CD1c-positive myeloid dendritic cell (primary cell): ENCODE data around the gene SQSTM1.

Experiments used
- DNase-seq: peaks from one replicate; pipeline ENCODE4 v3.0.0-alpha.2; 2016; ENCODE audit errors: extremely low spot score

SQSTM1 gene

DNA sequence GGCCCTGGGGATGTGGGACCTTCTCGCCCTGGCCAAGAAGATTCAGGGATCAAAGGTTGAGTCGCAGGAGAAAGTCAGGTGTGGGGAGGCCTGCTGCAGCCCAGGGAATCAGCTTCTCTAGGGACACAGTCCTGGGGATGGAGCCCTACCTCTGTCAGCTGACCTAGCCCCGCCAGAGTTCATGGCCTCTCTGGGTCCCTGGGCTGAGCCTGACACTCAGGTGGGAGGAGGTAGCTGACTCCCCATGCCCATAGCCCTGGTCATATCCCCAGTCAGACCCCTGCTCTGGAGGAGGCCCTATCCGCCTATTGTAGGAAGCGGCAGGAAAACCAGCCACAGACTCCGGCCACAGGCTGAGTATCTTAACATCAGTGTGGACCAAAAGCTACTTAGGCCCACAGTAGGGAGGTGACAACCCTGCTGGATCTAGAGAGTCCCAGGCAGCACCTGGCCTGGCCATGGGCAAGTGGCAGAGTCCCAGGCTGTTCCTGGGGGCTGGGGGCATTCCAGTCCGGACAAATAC is 52.9 kb downstream of the SQSTM1 start:
- DNase-seq = no peak

DNA sequence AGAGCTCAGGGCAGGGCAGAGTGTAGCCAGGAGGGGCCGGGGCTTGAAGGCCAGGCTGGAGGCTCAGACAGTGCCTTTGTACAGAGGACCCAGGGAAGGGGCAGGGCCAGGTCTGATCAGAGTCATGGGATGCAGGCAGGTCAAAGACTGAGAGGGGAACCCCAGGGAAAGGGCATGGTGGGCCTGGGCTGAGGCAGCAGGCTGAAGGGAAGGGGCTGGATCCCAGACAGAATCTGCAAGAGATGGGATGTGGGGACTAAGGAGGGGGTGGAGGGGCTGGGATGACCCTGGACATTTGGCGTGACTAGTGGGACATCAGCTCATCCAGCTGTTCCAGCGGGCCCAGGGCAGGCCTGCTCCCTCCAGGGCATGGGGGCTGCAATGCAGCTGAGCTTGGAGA is 53.4 kb downstream of the SQSTM1 start:
- no peak for DNase-seq

DNA sequence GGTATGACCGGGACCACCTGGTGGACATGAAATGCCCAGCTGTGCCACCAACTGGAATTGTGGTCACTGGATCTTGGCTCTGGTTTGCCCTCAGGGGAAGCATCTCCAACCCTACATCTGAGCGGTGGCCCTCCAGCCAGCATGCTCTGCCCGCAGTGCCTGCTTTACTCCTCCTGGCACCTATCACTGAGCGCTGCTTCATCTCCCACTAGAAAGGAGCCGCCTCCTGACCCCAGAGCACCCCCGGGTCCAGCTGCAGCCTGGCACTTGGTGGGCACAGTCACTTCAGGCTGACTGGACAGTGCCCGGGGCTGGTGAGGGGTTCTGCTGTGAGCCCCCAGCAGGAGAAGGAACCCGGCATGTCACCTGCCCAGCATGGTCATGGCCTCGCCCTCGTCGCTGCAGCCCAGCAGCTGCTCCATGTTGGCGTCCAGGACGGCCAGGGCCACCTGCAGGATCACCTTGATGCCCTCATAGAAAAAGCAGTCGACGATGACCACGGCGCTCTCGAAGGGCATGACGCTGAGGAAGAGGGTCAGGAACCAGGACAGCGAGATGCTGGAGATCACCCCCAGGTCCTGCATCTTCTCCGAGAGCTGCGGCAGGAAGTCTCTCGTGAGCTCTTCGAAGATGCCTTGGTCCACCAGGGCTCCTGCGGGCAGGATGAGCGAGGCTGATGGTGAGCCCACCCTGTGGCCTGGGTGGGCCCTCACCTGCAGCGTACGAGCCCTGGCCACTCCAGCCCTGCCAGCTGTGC is 54.0 kb downstream of the SQSTM1 start:
- DNase-seq = no peak

DNA sequence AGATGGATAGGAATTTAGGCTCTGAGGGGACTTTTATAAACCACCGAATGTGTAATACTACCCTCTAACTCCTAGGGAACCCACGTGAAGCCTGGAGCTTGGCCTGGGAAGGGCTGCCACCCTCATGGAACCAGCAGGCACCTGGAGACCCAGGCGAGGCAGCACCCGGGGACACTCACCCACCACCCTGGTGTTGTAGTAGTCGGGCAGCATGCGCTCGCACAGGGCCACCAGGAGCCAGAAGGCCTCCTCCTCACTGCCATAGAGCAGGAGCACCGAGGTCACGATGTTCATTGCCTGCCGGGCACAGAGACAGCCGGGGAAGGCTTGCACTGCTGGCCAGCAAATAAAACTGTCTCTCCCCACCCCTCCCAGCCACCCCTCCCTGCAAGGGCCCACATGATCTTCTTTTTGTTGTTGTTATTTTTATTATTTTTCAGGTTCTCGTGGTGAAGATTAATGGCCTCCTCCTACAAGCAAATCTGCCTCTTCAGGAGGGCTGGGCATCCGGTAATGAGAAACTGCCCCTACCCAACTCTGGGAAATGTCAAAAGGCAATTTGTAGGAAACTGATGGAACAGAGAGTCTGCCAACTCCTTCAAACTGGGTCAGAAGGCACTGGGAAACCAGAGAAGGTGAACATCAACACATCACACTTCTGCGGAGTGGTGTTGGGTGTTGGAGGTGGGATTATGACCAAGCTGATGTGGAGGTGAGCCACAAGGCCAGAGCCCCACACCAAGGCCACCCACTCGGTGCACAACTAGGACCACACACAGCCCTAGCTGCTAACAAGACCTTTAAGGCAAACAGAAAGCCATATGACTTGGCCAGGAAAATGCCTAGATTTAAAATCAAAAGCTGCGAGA is 55.3 kb downstream of the SQSTM1 start:
- no peak for DNase-seq

DNA sequence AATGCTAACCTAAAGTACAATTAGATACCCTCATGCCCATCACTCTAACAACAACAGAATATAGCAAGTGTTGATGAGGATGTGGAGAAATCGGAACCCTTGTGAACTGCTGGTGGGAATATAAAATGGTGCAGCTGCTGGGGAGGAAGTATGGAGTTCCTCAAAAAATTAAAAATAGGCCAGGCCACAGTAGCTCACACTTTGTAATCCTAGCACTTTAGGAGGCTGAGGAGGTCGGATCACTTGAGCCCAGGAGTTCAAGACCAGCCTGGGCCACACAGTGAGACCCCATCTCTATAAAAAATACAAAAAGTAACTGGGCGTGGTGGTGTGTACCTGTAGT is 55.9 kb downstream of the SQSTM1 start:
- DNase-seq = peak; percentile 7

DNA sequence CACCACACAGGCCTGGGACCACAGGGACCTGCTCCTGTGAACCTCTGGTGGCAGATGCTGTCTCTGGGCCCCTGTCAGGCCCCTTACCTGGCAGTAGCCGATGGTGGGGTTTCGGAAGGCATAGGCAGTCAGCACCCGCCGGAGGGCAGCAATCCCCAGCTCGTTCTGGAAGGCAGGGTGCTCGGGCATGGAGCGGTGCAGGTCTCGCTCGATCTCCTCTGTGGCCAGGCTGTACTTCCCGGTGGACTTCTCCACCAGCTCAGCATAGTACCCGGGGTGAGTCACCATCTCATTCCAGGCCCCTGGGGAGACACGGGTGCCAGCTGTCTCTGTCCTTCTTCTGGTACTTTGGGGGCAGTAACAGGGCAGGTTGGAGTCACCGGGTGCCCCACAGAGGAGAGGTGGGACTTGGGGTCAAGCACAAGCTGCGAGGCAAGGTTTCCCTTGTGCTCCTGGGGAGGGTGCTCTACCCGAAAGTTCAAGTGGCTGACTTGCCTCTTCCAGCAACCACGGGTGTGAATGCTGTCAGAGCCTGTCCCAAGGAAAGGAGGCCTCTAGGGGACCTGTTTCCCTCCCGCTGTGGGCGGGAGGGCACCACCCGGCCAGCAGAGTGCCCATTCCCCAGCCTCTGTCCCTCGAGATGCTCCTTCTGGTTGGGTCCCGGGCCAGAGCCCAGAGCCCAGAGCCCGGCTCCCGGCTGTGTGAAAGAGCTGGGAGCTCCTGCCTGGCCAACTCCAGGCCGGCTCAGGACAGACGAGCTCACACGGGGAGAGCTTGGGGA is 57.7 kb downstream of the SQSTM1 start:
- DNase-seq = no peak

DNA sequence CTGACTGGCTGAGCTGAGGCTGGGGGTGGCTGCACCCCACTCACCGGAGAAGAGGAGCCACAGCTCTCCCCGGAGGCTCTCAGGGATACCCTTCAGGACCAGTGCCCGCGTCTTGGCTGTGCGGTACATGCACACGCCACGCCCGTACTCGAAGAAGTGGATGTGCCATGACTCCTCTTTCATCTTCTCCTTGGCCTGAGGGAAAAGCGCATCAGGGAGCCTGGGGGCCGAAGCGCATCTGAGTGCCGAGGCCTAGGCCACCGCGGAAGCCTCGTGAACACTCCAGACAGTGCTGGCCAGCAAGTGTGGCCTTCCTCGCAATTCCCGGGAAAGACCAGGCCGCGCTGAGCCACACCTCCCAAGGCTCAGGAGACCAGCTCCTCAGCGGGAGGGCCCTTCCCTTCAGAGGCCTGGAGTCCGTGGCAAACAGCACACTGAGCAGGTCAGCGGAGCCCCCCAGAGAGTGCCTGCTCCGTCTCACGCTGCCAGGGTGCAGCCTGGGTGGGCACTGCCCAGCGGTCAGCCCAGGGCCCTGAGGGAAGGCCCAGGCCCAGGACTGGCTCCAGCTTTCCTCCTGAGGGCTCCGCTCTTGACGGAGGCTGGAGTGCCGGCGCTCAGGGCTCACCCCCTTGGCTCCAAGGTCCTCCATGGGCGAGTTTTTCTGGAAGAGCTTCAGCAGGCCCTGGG is 58.4 kb downstream of the SQSTM1 start:
- DNase-seq = no peak

DNA sequence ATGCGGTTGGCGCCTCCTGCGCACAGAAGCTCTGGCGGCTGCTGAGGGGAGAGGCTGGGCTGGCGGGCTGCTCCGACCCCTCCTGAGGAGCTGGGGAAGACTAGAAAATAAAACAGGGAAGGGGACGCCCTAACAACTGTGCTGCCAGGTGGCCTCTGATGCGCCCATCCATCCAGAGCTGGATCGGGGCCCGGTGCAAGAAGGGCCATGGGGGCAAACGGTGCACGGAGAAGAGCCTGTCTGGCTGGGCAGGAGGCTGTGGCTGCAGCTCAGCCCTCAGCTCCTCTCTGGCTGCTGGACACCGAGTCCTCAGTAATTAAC is 58.9 kb downstream of the SQSTM1 start:
- no peak for DNase-seq

DNA sequence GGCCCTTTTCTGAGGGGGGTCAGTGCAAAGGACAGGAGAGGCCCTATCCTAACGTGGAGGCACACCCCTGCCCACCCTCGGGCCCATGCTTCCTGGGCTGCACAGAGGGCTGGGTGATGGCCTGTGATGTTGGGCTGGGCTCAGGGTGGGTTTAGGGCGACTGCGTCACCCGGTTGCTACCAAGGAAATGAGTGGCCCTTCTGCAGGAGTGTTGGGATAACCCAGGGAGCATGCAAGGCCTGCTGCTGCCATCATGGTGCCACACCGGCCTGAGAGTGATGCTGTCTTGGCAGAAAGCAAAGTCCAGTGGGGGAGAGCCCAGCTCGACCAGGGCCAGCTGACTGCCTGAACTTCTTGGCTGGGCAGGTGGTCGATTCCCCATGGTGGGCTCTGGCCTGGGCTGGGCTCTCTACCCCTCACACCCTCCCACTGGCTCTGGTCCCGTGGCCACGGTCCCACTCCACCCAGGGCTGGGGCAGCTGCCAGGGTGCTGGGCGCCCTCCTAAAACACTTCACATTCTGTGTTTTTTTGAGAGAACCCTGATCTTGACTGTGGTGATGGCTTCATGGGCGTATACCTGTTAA is 59.5 kb downstream of the SQSTM1 start:
- no peak for DNase-seq

DNA sequence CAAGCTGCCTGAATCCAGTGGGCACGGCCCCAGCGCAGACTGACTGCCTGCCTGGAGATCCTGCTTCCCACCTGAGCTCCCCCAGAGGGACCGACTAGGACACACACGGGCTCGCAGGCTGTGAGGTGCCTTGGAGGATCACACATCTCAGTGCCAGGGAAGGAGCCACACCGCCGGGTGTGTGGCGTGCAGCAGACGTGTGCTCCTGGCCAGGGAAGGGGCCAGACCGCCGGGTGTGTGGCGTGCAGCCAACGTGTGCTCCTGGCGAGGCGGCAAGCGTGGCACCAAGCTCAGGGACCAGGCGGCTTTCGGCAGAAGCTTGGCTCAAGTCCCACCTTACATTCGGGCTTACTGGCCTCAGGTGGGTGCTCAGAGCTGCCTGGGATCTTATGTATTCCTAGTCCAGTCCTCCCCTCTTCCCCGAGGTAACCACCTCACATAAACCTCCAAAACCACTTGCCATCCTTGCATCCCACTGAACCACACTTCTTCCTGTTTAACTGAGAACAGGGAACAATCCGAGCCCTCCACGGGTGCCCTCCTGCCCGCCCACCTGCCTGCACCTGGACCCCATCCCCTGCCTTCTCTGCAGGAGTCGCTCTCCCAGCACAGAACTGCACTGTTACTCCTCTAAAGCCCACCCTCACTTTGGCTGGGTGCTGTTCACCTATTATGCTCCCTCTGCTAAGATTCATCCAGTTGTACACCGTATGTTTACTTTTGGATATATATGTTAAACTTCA is 60.3 kb downstream of the SQSTM1 start:
- no peak for DNase-seq

DNA sequence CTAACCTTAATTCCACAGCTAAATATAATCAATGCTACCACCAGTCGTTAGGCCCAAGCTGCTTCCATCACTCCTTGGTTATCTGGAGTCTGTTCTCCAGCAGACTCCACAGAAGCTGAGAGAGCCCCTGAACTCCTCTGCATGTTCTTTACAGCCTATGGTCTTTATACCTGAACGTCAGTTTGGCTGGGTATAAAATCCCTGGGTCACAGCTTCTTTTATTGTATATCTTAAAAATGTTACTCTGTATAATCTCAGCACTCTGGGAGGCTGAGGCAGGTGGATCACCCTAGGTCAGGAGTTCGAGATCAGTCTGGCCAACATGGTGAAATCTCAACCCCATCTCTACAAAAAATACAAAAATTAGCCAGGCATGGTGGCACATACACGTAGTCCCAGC is 61.6 kb downstream of the SQSTM1 start:
- no peak for DNase-seq

DNA sequence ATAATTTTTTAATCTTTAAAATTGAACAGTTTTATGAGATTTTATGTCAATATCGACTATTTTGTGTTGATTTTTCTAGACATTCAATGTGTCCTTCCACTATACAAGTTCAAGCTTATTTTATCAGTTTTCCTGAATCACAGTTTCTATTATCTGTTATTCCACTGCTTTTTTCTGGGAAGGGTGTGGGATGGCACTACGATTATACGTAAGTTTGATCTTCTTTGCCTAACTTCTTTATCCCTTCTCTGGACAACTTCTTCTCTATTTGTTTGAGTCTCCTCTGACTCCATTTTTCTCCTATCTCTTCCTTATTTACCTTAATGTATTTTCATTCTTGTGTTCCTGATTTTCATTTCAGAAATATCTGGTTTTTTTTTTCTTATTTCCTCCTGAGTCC is 62.5 kb downstream of the SQSTM1 start:
- no peak for DNase-seq

DNA sequence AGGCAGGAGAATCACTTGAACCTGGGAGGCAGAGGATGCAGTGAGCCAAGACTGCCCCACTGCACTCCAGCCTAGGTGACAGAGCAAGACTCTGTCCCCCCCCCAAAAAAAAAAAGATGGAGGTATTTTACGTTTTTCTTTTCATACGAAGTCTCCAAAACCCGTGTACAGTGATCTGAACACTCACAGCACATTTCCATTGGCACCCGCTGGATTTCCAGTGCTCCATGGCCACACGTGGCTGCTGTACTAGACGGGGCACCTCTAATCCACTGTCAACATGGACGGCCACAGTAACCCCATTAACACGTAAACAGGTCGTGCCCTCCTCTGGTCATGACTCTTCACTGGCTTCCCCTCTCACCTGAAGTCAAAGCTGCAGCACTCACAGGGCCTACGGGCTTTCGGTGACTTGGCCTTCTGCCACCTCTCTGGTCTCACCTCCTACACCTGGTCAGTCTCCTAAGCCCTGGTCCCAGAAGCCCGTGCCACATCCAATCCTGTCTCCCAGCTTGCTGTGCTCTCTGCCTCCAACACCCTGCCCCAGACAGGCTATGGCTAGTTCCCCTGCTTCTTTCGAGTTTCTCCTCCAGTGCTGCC is 64.9 kb downstream of the SQSTM1 start:
- DNase-seq = no peak

DNA sequence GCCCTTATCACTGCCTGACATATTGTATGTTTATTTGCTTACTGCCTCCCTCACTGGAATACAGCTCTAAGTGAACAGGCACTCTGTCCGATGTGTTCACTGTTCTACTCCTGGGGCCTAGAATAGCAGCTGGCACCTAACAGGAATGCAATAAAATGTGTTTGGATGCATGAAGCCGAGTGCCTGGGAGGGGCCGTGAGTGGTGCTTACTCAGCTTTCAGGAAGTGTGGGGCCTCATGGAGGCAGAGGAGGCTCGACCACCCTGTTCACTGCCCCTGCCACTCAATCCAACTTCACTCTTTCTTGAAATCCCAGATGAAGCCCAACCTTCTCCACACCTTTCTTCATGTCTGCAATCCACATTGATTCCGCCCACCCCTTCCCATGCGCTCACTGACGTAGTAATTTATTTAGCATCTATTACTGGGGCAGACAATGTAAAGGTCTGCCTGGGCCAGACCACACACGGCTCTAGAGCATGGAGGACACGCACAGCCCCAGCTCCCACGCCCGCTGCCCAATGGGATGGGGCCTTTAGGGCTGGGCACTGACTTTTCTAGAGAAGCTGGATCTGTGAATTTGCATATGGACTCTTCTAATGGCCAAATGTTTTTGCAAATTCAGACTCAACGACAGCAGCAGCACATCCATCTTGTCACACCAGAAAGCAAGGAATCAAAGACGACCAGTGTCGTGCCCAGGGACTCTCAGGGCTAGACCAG is 65.6 kb downstream of the SQSTM1 start:
- no peak for DNase-seq

DNA sequence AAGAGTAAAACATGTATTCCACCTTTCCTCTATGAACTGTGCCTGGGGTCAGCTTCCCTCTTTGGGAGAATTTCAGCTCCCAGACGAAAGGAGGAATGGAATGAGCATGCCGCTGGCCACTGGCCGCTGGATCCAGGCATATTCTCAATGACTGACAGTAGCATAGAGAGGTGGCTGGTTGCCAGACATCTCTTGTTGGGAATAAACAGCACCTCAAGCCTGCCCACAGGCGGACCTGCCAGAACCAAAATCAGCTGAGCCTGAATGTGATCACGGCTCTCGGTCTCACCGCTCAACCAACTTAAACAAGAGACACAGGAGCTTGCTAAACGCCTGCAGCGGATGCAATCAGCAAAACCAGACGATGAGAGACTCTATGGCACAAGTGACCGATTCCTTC is 66.4 kb downstream of the SQSTM1 start:
- DNase-seq = no peak
